Body of pancreas (tissue), 4 donors: ENCODE measurements around the gene C3orf70. TPM values are rescaled to one million over a fixed set of nuclear protein-coding genes. Genes with fewer than 3 reads are reported as not detected.
"Not testable (repeated sequence)": the region's sequence is repeated elsewhere in the genome, so short reads cannot be mapped to it uniquely, and the experiment has no call there.

Experiments used
- ATAC-seq: fragments of 150-250 bp; one replicate; pipeline ENCODE4 v1.9.1; 2016
- DNase-seq, 4 donors: peaks; one replicate each; pipeline ENCODE4 v3.0.0-alpha.2; 2019
- H3K27ac ChIP-seq, 4 donors: fragments of 200-600 bp; sonication (generic); 1 replicate in 3 of 4; 2 replicates in 1 of 4; pipeline versions ENCODE4 v1.5.1 to v1.6.1; 2016 to 2019; ENCODE audit warnings: mild to moderate bottlenecking in 1 of 4, mixed read lengths in 1 of 4, moderate library complexity in 1 of 4
- H3K27me3 ChIP-seq, 2 donors: fragments of 200-600 bp; sonication (generic); one replicate each; pipeline ENCODE4 v1.6.0; 2016; ENCODE audit warnings: mild to moderate bottlenecking in 1 of 2
- H3K36me3 ChIP-seq, 2 donors: fragments of 200-600 bp; sonication (generic); replicated peaks in 1 of 2; 2 replicates each; pipeline ENCODE4 v1.5.1; 2016; ENCODE audit warnings: low read depth in 2 of 2; ENCODE audit not compliant: insufficient read depth in 1 of 2
- H3K4me1 ChIP-seq: fragments of 200-600 bp; sonication (generic); one replicate; pipeline ENCODE4 v1.6.0; 2016
- H3K4me3 ChIP-seq, 2 donors: fragments of 200-600 bp; sonication (generic); 1 replicate in 1 of 2; 2 replicates in 1 of 2; pipeline ENCODE4 v1.5.1; 2016 to 2019
- H3K9me3 ChIP-seq, 3 donors: fragments of 200-600 bp; sonication (generic); 1 replicate in 2 of 3; 2 replicates in 1 of 3; pipeline ENCODE4 v1.5.1; 2016
- CTCF ChIP-seq, 7 experiments: fragments of 450-650 bp in 4 of 7; fragments of 200-600 bp in 3 of 7; sonication (generic) in 3 of 7; IDR thresholded peaks; one replicate each; pipeline ENCODE4 v1.5.1; 2016 to 2019; ENCODE audit warnings: antibody characterized with exemption in 7 of 7
- POLR2A ChIP-seq, 3 donors: fragments of 450-650 bp; IDR thresholded peaks; one replicate each; pipeline ENCODE4 v1.6.1; 2016; ENCODE audit warnings: antibody characterized with exemption in 3 of 3, mild to moderate bottlenecking in 2 of 3
- WGBS, 2 donors: methylation state at CpG; one replicate each; pipeline ENCODE4 v1.1.5; 2017; 5-methylcytosine and 5-hydroxymethylcytosine counted together
- intact Hi-C: fragments of 100-400 bp; cut with DNase I; formaldehyde crosslinking; loops from one replicate; pipeline ENCODE4 v1.15.1; 2023
- total RNA-seq, 2 donors: library from RNA; depleted of rRNA; stranded (reverse); fragments of >200 nt; gene quantifications; one replicate each; pipeline ENCODE4 v1.1.0, GENCODE V29; 2016

Gene C3orf70
- total RNA-seq, 2 donors from 2014 or later = 0.99 to 1.0 TPM

GRCh38 chr3:185126201-185126600, 26.7 kb downstream of the C3orf70 start:
- intact Hi-C loops = no loop called here
- WGBS, 2 donors = 71 to 74% methylated on average over 3 of the region's 3 CpGs
- no peaks in the 10 kb centered on the region for H3K27me3 ChIP-seq
- TF ChIP-seq POLR2A (IDR thresholded peaks at IDR 0.05) = no peak
- no peak for TF ChIP-seq CTCF (IDR thresholded peaks at IDR 0.05)
- H3K4me3 ChIP-seq = no peak overlapping the region
- ATAC-seq = no peak
- H3K27ac ChIP-seq = no peak overlapping the region
- no peaks in the 10 kb centered on the region for H3K4me1 ChIP-seq
- no peaks in the 10 kb centered on the region for H3K36me3 ChIP-seq
- no peak for DNase-seq
- no peaks in the 10 kb centered on the region for H3K9me3 ChIP-seq

DNA sequence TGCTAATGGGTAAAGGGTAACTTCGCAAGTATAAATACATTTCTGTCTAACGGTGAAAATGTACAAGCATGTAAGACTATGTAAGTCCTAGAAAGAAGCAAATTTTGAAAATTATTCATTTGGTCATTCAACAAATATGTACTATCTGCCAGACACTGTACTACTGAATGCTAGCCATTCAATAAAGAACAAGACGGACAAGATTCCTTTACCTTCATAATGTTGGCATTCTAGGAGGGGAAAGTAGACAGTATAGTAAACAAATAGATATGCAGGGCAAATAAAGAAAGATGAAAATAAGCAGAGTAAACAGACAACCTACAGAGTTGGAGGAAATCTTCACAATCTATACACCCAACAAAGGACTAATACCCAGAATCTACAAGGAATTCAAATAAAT, 32.7 kb downstream of the C3orf70 start:
- no peak for ATAC-seq
- no peaks in the 10 kb centered on the region for H3K27me3 ChIP-seq
- no peak for TF ChIP-seq CTCF (IDR thresholded peaks at IDR 0.05)
- TF ChIP-seq POLR2A (IDR thresholded peaks at IDR 0.05) = no peak
- H3K9me3 ChIP-seq = no peaks in the 10 kb centered on the region
- DNase-seq = no peak
- H3K4me1 ChIP-seq = no peaks in the 10 kb centered on the region
- H3K4me3 ChIP-seq = no peak overlapping the region
- no peak overlapping the region for H3K27ac ChIP-seq
- 78 to 83% methylated on average over 3 of the region's 3 CpGs for WGBS, 2 donors
- H3K36me3 ChIP-seq = no peaks in the 10 kb centered on the region
- intact Hi-C loops = no loop called here

GRCh38 chr3:185115371-185115770, 37.5 kb downstream of the C3orf70 start:
- no peak overlapping the region for H3K27ac ChIP-seq
- H3K4me3 ChIP-seq = no peak overlapping the region
- no peaks in the 10 kb centered on the region for H3K27me3 ChIP-seq
- ATAC-seq (no peak), DNase-seq (no peak)
- H3K4me1 ChIP-seq = no peaks in the 10 kb centered on the region
- TF ChIP-seq CTCF (IDR thresholded peaks at IDR 0.05) (no peak), POLR2A (IDR thresholded peaks at IDR 0.05) (no peak)
- no peaks in the 10 kb centered on the region for H3K9me3 ChIP-seq
- intact Hi-C loops = no loop called here
- no peaks in the 10 kb centered on the region for H3K36me3 ChIP-seq

- intact Hi-C loops = no loop called here
- H3K27ac ChIP-seq = no peak overlapping the region
- ATAC-seq (no peak), DNase-seq (no peak)
- no peaks in the 10 kb centered on the region for H3K27me3 ChIP-seq
- TF ChIP-seq POLR2A (IDR thresholded peaks at IDR 0.05) = no peak
- TF ChIP-seq CTCF (IDR thresholded peaks at IDR 0.05) = no peak
- 55 to 62% methylated on average over 4 of the region's 4 CpGs for WGBS, 2 donors
- H3K36me3 ChIP-seq = no peaks in the 10 kb centered on the region
- H3K9me3 ChIP-seq = no peaks in the 10 kb centered on the region
- no peak overlapping the region for H3K4me3 ChIP-seq
- no peaks in the 10 kb centered on the region for H3K4me1 ChIP-seq
These were observed 38.1 kb downstream of the C3orf70 start for GRCh38 chr3:185114756-185115155.

GRCh38 chr3:185112186-185112585, 40.7 kb downstream of the C3orf70 start:
- ATAC-seq (no peak), DNase-seq (no peak)
- Histone ChIP-seq H3K36me3 (no peaks in the 10 kb centered on the region), H3K4me1 (no peaks in the 10 kb centered on the region), H3K4me3 (no peak overlapping the region), H3K9me3 (no peaks in the 10 kb centered on the region), H3K27ac (no peak overlapping the region), H3K27me3 (no peaks in the 10 kb centered on the region)
- WGBS, 2 donors = 79 to 84% methylated on average over 5 of the region's 5 CpGs
- TF ChIP-seq CTCF (IDR thresholded peaks at IDR 0.05) (no peak), POLR2A (IDR thresholded peaks at IDR 0.05) (no peak)
- intact Hi-C loops = no loop called here

- H3K27me3 ChIP-seq, intact Hi-C loops, H3K27ac ChIP-seq, H3K9me3 ChIP-seq, H3K4me1 ChIP-seq, DNase-seq, H3K4me3 ChIP-seq, H3K36me3 ChIP-seq, ATAC-seq: not testable (repeated sequence)
- WGBS, 2 donors = 67 to 88% methylated on average over 2 of the region's 2 CpGs
These were observed 43.8 kb downstream of the C3orf70 start for GRCh38 chr3:185109012-185109411.

DNA sequence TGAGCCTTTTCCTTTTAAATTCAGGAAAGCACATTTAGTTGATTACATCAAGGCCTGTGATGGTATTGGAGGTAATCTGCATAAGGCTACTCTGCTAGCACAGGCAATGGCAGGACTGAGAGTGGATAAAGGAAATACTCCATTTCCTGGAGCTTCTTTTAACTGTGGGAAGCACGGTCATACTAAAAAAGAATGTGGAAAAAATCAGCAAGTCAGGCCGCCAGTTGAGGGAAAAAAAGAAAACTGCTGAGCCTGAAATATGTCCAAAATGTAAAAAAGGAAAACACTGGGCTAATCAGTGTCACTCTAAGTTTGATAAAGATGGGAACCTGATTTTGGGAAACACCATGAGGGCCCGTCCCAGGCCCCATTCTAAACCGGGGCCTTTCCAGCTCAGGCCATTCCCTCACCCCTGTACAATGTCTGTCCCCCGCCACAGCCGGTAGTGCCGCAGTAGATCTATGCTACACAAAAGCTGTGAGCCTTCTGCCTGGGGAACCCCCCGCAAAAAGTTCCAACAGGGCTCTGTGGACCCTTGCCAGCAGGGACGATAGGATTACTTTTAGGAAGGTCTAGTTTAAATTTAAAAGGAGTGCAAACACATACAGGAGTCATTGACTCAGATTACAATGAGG, 46.5 kb downstream of the C3orf70 start:
- H3K9me3 ChIP-seq = peaks cover 0 to 12% (median 0%) of the 10 kb centered on the region in 3 donors
- 73 to 79% methylated on average over 9 of the region's 9 CpGs for WGBS, 2 donors
- intact Hi-C loops, H3K4me3 ChIP-seq, H3K36me3 ChIP-seq, H3K27me3 ChIP-seq, ATAC-seq, H3K27ac ChIP-seq, DNase-seq, H3K4me1 ChIP-seq: not testable (repeated sequence)
